HG02870 (cell line): ENCODE results near the gene EVI5L.
A peak's percentile ranks its signal among the peaks of the same experiment; 100 is the strongest.

Experiments
- ATAC-seq: cut with Tn5 transposase; IDR thresholded peaks from one replicate; pipeline ENCODE4 v1.9.1; 2021; ENCODE audit warnings: mild to moderate bottlenecking, moderate library complexity; ENCODE audit not compliant: unreplicated experiment

EVI5L gene

DNA sequence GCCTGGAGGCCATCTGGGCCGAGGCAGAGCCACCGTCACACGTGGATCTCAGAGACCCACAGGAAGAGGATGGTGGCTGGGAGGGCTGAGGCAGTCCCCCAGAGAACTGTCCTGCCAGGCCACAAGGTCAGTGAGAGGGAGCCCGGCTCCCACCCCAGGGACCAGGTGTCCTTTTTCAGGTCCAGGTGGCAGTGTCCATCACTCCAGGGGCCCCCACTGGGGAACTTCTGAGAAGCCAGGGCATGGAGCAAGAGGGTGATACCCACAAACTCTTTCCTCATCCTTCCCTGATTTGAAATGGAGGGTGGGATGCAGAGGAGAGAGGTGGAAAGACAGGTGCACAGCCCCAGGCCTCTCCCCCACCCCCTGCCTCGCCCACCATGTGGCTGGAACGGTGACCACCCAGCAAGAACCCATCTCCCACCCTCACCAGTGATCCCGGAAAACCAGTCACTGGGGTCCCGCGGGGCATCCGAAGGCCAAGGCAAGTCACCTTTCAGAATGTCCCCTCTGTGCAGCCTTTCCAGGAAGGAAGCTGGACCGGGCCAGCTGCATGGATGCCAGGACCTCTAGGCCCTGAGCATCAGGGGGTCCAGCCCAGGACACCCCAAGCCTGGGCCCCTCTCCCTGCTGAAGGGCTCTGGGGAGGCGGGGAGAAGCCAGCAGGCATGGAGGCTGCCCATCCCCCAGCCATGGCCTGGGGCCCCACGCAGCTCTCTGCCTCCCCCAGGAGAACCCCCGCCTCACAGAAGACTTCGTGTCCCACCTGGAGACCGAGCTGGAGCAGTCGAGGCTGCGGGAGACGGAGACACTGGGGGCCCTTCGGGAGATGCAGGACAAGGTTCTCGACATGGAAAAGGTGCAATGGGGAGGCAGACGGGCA is 30.1 kb downstream of the EVI5L start:
- ATAC-seq = no peak

DNA sequence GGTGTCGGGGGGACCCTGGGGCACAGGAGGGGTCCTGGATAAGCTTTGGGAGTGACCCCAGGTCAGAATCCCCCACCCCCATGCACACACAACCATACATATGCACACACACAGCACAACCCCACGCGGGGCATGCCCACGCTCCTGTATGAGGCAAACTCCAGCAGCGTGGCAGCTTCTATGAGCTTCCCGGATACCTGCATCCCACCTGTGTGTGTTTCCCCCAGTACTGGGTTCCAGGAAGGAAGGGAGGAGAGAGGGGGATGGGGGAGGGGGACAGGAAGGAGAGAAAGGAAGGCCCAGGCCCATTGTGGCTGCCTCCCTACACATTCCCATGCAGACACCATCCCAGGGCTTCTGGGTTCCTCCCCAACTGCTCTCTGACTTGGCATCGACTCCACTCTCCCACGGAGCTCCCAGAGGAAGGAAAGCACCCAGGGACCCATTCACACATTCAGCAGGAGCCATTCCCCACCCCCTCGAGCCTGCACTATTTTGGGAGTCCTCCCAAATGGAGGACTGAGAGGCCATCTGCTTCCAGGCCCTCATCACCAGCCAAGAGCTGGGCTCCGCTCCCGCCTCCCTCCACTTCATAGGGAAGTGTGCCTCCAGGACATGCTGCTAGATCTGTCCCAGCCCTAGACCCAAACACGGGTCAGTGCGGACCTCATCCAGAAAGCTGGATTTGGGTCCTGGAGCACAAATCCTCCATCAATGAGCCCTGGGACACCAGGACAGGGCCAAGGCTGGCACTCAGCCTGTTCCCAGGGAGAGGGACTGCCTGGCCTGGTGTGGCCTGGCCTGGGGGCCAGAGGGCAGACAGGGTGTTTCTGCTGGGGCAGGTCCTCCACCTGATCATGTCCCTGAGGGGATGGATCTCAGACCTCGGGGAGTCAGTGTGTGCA is 30.9 kb downstream of the EVI5L start:
- no peak for ATAC-seq

DNA sequence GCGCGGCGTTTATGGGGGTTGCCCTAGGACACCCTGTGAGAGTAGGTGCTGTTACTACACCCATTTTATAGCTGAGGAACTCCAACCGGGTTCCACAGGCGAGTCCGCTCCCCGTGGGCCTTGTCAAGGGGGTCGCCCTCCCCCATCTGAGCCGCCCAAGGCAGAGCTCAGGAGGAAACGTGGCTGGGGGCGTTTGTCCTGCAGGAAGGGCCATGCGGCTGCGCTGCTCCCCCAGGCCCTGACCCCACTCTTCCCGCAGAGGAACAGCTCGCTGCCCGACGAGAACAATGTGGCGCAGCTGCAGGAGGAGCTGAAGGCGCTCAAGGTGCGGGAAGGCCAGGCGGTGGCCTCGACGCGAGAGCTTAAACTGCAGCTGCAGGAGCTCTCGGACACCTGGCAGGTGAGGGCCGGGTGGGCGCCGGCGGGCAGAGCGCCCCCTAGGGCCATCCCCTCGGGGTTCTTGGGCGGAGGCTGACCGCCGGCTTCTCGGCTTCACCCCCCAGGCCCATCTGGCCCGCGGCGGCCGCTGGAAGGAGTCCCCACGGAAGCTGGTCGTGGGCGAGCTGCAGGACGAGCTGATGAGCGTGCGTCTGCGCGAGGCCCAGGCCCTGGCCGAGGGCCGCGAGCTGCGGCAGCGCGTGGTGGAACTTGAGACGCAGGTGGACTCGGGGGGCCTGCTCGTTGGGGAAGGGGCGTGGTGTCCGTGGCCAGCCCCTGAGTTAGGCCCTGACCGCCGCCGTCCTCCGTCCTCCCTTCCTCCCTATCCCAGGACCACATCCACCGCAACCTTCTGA is 31.8 kb downstream of the EVI5L start:
- no peak for ATAC-seq

DNA sequence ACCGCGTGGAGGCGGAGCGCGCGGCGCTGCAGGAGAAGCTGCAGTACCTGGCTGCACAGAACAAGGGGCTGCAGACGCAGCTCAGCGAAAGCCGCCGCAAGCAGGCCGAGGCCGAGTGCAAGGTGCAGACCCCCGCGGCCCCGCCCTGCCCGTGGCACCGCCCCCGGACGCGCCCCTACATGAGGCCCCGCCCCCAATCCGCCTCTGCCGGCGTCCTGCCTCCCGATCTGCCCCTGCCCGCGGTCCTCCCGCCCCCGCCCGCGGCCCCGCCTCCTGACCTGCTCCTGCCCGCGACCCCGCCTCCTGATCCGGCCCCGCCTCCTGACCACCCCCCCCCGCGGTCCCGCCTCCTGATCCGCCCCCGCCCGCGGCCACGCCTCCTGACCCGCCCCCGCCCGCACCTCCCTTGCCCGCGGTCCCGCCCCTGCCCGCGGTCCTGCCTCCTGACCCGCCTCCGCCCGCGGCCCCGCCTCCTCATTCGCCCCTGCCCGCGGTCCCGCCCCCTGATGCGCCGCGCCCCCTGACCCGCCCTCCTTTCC is 32.5 kb downstream of the EVI5L start:
- ATAC-seq = no peak

DNA sequence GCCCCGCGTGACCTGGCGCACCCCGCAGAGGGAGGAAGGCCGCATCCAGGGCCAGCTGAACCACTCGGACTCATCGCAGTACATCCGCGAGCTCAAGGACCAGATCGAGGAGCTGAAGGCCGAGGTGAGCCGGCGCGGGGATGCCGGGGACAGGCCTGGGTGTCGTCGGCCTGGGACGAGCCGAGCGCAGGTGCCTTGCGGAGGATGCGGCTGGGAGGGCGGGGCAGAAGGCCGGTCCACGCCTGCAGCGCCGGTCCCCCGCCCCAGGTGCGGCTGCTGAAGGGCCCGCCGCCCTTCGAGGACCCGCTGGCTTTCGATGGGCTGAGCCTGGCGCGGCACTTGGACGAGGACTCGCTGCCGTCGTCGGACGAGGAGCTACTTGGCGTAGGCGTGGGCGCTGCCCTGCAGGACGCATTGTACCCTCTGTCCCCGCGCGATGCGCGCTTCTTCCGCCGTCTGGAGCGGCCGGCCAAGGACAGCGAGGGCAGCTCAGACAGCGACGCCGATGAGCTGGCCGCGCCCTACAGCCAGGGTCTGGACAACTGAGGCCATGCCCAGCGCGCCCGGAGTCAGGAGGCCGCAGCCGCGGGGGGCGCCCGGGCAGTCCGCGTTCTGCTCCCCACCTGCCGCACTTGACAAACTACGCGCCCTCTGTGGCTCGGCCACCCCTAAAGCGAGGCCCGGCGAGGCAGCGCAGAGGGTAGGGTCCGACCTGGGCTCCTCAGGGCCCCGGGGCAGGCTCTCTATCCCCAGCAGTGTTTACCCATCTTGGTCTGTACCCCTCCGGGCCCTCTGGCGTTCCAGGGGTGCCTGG is 33.3 kb downstream of the EVI5L start:
- ATAC-seq = no peak

DNA sequence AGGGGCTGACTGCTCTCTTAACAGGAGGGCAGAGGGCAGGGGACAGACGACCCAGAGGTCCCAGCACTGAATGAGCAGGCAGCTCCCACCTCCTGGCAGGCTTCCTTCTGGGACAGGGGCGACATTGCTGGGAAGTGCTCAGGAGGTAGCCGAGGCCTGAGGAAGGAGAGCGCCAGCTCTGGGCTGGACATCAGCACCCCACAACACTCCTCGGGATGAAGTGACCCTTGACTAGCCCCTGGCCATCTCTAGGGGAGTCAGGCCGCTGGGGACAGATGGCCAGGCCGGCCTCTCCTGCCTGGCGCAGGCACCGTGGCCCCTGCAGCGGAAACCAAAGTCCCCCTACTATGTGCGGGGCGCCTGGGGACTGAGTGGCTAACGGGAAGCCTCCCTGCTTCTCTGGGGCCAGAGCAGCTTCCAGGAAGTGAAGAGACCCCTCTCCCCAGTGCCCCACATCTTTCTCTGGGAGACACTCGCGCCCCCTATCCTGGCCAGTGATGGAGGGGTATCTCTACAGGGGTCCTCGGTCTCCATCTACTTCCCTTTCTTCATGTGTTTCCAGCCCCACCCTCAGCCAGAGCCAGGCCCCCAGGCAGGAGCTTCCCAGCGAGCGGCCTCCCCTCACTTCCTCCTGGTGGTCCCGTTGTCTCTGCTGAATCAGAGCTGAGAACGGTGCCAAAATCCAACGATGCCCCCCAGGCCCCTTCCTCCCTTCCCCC is 34.1 kb downstream of the EVI5L start:
- ATAC-seq = no peak

DNA sequence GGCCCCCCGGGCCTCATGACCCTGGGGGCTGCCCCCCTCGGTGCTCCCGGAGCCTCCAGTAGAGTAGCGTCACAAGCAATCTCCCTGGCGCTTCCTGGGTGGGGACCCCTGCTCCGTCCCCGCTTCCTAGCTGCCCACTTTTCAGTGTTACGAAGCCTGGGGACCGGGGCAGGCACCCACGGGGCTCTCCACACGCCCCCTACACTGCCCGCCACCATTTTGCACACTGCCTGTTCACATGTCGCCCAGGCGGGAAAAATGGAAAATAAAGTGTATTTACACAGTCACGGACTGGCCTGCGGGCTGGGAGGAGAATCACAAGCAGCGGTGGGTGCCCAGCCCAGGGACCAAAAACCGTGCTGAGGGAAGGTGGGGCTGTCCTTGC is 34.7 kb downstream of the EVI5L start:
- no peak for ATAC-seq

DNA sequence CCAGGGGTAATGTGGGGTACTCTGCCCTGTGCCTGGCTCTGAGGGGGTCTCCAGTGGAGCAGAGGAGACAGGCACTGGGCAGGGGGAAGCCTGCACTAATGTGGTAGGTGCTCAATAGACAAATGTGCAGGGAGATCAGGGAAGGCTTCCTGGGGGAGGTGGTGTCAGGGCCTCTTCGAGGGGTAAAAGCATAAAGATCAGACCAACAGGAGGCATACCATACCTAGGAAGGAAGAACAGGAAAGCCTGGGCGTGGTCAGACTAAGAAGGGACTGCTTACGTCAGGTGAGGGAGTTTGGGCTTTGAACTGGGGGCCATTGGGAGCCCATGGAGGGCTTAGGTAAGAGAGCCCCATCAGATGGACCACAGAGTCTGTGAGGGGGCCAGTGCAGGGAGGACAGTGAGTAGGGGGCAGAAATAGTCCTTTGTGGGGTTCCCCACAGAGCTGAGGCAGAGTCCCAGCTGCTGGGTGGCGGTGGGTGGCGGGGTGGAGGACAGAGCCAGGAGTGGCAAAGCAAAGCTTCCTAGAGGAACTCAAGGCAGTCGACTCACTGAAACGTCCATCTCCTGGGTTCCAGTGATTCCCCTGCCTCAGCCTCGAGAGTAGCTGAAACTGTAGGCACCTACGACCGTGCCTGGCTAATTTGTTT is 35.4 kb downstream of the EVI5L start:
- ATAC-seq = no peak

DNA sequence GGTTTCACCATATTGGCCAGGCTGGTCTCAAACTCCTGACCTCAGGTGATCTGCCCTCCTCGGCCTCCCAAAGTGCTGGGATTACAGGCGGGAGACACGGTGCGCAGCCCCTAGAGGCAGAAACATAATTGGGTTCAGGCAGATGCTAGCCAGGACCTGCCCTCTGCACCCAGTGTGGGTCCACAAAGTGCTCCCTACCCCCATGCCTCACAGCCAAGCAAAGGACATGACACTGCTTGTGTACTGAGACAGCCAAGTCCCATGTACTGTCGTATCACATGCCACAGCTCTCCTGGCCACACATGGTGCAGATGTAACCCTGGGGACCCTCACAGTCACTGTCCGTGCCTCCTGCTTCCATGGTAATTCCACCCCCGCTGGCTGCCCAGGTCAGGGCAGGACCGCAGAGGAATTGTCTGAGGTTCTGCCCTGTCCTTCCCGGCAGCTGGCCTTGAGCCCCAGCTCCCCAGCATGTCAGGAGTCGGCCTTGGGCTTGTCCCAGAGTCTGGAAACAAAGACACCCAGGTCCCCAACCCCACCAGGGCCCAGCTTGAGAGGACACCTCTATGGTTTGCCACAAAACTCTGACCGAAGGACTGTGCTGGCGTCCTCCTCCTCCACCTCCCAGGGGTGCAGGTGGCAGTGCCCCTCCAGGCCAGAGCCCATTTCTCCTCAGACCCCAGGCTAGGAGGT is 36.5 kb downstream of the EVI5L start:
- no peak for ATAC-seq

DNA sequence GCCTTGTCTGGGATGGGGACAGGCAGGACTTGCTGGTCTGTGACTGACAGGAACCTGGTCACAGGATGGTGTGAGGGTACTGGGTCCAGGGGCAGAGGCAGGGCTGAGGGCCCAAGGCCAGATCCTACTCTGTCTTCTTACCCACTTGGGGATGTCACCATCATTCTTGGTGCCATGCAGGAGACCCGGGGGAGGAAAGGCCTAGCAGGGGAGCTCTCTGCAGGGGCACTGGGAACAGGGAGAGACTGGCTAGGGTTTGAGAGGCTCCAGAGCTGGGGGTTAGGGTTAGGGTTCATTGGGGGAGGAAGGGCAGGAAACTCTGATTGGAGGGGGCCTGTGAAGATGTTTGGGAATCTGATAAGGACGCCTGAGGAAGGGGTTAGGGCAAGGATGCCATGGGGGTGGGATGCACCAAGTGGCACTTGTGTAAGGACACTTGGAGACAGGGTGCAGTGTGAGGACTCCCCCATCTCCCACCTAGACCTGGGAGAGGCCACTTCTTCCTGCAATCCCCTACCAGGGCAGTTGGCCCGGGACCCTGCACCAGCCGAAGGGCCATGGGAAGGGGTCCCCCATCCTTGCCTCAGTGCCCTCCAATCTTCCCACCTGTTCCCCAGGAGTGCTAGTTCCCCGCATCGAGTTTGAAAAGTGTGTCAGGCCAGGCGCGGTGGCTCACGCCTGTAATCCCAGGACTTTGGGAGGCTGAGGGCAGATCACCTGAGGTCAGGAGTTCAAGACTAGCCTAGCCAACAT is 37.2 kb downstream of the EVI5L start:
- ATAC-seq = no peak

DNA sequence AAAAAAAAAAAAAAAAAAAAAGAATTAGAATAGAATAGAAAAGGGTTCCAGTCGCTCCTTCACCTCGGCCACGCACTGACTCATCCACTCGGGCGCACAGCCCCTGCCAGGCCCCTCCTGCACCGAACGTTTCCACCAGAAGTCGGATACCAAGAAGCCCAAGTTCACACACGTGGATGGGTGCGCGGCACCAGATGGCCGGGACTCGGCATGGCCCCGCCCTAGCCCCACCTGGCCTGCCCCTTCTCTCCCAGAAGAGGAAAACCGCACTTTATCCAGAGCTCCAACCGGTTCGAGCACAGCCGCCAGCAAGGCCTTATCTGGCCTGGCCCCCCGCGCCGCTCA is 38.3 kb downstream of the EVI5L start:
- ATAC-seq = no peak

DNA sequence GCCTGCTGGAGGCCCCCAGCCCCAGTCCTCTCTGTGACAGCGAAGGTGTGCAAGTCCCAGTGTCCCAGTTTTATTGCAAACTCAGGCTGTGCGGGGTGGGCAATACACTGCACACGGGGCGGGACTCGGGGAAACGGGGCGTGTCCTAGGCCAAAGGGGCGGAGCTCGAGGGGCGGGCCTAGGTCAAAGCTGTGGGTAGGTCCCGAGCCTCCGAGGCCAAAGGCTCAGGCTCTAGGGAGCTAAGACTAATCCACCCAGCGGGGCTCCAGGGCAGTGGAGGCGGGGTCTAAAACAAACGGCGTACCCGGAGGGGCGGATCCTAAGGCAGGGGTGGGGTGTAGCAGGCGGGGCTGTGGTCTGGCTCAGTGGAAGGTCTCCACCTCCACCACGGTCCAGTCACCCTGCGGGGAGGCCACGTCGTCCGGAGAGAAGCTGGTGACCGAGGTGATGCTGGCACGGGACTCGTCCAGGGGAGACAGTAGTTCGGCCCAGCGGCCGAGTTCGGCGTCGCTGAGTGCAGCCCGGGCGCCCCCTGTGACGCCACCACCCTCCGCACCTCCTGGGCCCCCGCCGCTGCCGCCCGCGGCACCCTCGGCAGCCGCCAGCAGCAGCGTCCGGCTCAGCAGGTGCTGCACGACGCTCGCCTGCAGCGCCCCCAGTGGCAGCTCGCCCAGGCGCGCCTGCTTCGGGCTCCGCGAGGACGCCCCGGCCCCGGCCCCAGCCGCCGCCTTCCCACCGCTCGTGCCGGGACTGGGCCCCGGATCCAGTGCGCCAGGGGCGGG is 38.8 kb downstream of the EVI5L start:
- peak; percentile 50 for ATAC-seq

DNA sequence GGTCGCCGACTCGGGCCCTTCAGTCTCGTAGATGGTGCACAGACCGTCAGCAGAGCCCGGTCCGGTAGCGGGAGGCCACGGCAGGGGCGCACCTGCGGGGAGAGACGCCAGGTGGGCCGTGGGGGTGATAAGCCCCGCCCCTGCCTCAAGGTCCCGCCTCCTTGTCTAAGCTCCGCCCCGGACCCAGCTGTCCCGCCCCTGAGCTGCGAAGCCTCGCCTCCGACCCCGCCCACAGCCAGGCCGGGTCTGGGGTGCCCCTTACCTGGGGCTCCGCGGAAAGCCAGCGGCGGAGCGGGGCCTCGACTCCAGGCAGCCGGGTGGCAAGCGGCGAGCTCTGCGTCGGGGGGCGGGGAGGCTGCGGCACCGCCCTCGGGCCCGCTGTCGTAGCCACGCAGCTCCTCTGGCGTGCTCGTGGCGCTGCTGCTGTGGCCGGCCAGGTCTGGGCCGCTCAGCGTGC is 39.5 kb downstream of the EVI5L start:
- ATAC-seq = peak; percentile 53

DNA sequence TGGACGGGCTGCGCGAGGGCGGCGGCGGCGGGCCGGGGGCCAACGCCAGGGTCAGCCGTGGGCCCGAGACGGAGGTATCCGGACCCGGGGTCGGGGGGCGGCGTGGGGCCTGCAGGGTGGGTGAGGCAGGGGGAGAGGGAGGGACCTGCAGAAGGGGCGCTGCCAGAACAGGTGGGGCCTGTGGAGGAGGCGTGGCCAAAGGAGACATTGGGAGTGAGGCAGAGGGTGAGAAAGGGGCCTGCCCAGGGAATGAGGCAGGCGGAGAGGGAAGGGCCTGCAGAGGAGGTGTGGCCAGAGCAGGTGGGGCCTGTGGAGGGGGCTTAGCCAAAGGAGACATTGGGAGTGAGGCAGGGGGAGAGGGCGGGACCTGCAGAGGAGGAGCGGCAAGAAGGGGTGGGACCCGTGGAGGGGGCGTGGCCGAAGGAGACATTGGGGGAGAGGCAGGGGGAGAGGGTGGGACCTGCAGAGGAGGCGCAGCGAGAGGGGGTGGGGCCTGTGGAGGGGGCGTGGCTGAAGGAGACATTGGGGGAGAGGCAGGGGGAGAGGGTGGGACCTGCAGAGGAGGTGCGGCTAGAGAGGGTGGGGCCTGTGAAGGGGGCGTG is 40.0 kb downstream of the EVI5L start:
- no peak for ATAC-seq

DNA sequence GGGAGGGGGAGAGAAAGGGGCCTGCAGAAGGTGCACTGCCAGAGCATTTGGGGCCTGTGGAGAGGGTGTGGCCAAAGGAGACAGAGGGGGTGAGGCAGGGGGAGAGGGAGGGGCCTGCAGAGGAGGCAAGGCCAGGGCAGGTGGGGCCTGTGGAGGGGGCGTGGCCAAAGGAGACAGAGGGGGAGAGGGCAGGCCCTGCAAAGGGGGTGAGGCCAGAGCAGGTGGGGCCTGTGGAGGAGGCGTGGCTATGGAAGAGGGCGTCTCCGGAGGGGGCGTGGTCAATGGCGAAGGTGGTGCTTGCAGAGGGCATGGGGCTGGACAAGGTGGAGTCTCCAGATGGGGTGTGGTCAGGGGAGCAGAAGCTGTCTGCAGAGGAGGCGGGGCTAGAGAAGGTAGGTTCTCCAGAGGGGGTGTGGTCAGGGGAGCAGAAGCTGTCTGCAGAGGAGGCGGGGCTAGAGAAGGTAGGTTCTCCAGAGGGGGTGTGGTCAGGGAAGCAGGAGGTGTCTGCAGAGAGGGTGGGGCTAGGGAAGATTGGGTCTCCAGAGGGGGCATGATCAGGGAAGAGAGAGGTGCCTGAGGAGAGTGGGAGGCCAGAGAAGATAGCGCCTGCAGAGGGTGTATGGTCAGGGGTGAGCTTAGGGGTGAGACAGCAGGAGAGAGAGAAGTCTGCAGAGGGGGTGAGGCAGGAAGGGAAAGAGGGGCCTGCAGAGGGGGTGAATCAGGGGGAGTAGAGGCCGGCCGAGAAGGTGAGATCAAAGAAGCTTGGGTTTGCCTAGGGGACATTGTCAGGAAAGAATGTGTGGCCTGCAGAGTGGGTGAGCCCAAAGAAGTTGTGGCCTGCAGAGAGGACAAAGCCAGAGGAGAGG is 40.8 kb downstream of the EVI5L start:
- ATAC-seq = no peak
